OCI-LY7 (cell line): ENCODE measurements around the gene SPOCK1. TPM values are rescaled to one million over a fixed set of nuclear protein-coding genes. Genes with fewer than 3 reads are reported as not detected.

Source experiments
- BruUV-seq: library from RNA; stranded (reverse); fragments of 400-500 nt; replicated peaks from 2 replicates; lab custom pipeline; 2021; lab: Mats Ljungman, UMichigan
- CTCF ChIA-PET: fragments of 300-600 bp; sonication (Branson Sonifier 250); formaldehyde crosslinking; loops from one replicate; lab custom pipeline; 2022; ENCODE audit warnings: antibody characterized with exemption; ENCODE audit not compliant: unreplicated experiment; lab: Charles Lee
- POLR2A ChIA-PET: fragments of 300-600 bp; sonication (Branson Sonifier 250); formaldehyde crosslinking; loops from one replicate; lab custom pipeline; 2022; ENCODE audit warnings: antibody characterized with exemption; lab: Charles Lee
- DNase-seq: peaks from one replicate; pipeline ENCODE4 v3.0.0-alpha.2; 2015; ENCODE audit warnings: low spot score
- H2AFZ ChIP-seq: fragments of 200-600 bp; sonication (generic), shearing (Covaris generic); 2 replicates; pipeline ENCODE4 v1.6.1; 2014; ENCODE audit warnings: mild to moderate bottlenecking, antibody characterized with exemption, low read length, moderate library complexity
- H3K27ac ChIP-seq: fragments of 200-600 bp; sonication (generic); 2 replicates; pipeline ENCODE4 v1.5.1; 2014; ENCODE audit warnings: mixed run types, low read depth, mild to moderate bottlenecking, moderate library complexity, low read length, inconsistent platforms; ENCODE audit not compliant: poor library complexity, severe bottlenecking
- H3K36me3 ChIP-seq: fragments of 200-600 bp; sonication (generic); 2 replicates; pipeline ENCODE4 v1.6.1; 2014; ENCODE audit warnings: mild to moderate bottlenecking, antibody characterized with exemption, low read length, moderate library complexity, mixed read lengths; ENCODE audit not compliant: insufficient read depth
- H3K4me1 ChIP-seq: fragments of 200-600 bp; sonication (generic); 2 replicates; pipeline ENCODE4 v1.5.1; 2014; ENCODE audit warnings: mild to moderate bottlenecking, low read length; ENCODE audit not compliant: insufficient read depth, poor library complexity, severe bottlenecking
- H3K4me2 ChIP-seq: fragments of 200-600 bp; sonication (generic); 2 replicates; pipeline ENCODE4 v1.6.1; 2014; ENCODE audit warnings: mild to moderate bottlenecking, low read length
- H3K4me3 ChIP-seq: fragments of 200-600 bp; sonication (generic); 2 replicates; pipeline ENCODE4 v1.5.1; 2014; ENCODE audit warnings: mild to moderate bottlenecking, low read depth, low read length; ENCODE audit not compliant: poor library complexity, severe bottlenecking
- H3K79me2 ChIP-seq: fragments of 200-600 bp; sonication (generic); 2 replicates; pipeline ENCODE4 v1.6.1; 2016; ENCODE audit warnings: low read depth, mild to moderate bottlenecking, low read length, moderate library complexity, mixed read lengths; ENCODE audit not compliant: insufficient read depth
- H3K9me2 ChIP-seq: fragments of 200-600 bp; sonication (generic); 2 replicates; pipeline ENCODE4 v1.6.1; 2016; ENCODE audit warnings: mild to moderate bottlenecking, low read length, mixed read lengths; ENCODE audit not compliant: insufficient read depth
- H3K9me3 ChIP-seq: fragments of 200-600 bp; sonication (generic); 2 replicates; pipeline ENCODE4 v1.6.1; 2014; ENCODE audit warnings: mild to moderate bottlenecking, mixed run types, low read length, mixed read lengths
- H4K20me1 ChIP-seq: fragments of 200-600 bp; sonication (generic); 2 replicates; pipeline ENCODE4 v1.6.1; 2014; ENCODE audit warnings: mild to moderate bottlenecking, antibody characterized with exemption, low read length, moderate library complexity, mixed read lengths; ENCODE audit not compliant: insufficient read depth
- CTCF ChIP-seq: fragments of 200-600 bp; sonication (generic); conservative IDR thresholded peaks from 2 replicates; pipeline ENCODE4 v1.5.1; 2014; ENCODE audit warnings: mild to moderate bottlenecking, antibody characterized with exemption, low read length, moderate library complexity, mixed read lengths
- EZH2phosphoT487 ChIP-seq: fragments of 200-600 bp; sonication (generic); IDR thresholded peaks from 2 replicates; pipeline ENCODE4 v1.6.1; 2018; ENCODE audit warnings: low read depth, borderline replicate concordance, mild to moderate bottlenecking, mixed run types, antibody characterized with exemption, low read length, moderate library complexity, mixed read lengths
- intact Hi-C: fragments of 100-400 bp; cut with micrococcal nuclease; formaldehyde crosslinking; loops from one replicate; pipeline ENCODE4 v1.10.0; 2022; ENCODE audit not compliant: unreplicated experiment
- total RNA-seq, 2 experiments: library from RNA; depleted of rRNA in 1 of 2; stranded (reverse); fragments of >200 nt in 1 of 2; shearing (Covaris generic) in 1 of 2; gene quantifications; 2 replicates each; pipeline ENCODE4 v1.2.3, GENCODE V29; 2014 to 2022

The SPOCK1 gene
- total RNA-seq, 2 experiments from 2014 or later = 0.29 to 1.5 TPM

DNA sequence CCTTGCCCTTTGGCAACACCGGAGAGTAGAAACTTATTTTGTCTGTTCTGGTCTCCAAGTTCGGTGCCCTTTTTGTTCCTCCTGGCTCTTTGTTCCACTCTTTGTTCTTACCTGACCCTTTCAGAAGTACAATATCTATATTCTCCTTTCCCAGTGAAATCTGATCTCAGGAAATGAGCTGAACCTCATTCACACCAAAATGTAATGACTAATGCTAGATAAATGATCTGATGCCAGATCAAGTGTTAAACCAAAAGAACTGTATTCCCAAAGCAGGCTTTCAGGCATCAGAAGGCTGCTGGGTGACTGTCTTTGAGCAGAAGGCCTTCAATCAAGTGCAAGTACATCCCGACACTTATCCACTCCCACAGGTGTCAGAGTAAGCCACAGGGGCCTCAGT is 156.4 kb downstream of the SPOCK1 start:
- Histone ChIP-seq H3K9me2 (no peaks in the 10 kb centered on the region), H3K9me3 (no peaks in the 10 kb centered on the region), H2AFZ (no peak overlapping the region), H4K20me1 (no peaks in the 10 kb centered on the region), H3K4me3 (no peak overlapping the region), H3K27ac (no peak overlapping the region), H3K79me2 (no peaks in the 10 kb centered on the region), H3K4me2 (no peak overlapping the region), H3K36me3 (no peaks in the 10 kb centered on the region), H3K4me1 (no peaks in the 10 kb centered on the region)
- ChIA-PET POLR2A (no interaction called here), CTCF (no interaction called here)
- TF ChIP-seq CTCF (no peak), EZH2phosphoT487 (no peak)
- BruUV-seq = no TSS peak
- DNase-seq = no peak
- intact Hi-C loops = no loop called here

GRCh38 chr5:137341831-137342230 is 157.3 kb downstream of the SPOCK1 start:
- POLR2A ChIA-PET = interaction anchor here (0.6 kb wide), 1 partner anchor 40 kb away, joined by 4 read pairs; no protein-coding TSS in a partner anchor
- Histone ChIP-seq H3K36me3 (no peaks in the 10 kb centered on the region), H3K4me1 (no peaks in the 10 kb centered on the region), H3K27ac (no peak overlapping the region), H3K79me2 (no peaks in the 10 kb centered on the region), H3K9me3 (no peaks in the 10 kb centered on the region), H3K4me3 (no peak overlapping the region), H2AFZ (no peak overlapping the region), H3K9me2 (no peaks in the 10 kb centered on the region), H3K4me2 (no peak overlapping the region), H4K20me1 (no peaks in the 10 kb centered on the region)
- intact Hi-C loops = no loop called here
- no TSS peak for BruUV-seq
- TF ChIP-seq EZH2phosphoT487 = no peak
- no peak for TF ChIP-seq CTCF
- DNase-seq = no peak
- CTCF ChIA-PET = no interaction called here

GRCh38 chr5:137340881-137341280 is 158.2 kb downstream of the SPOCK1 start:
- Histone ChIP-seq H3K4me1 (no peaks in the 10 kb centered on the region), H3K9me3 (no peaks in the 10 kb centered on the region), H2AFZ (no peak overlapping the region), H3K36me3 (no peaks in the 10 kb centered on the region), H3K9me2 (no peaks in the 10 kb centered on the region), H3K27ac (no peak overlapping the region), H3K79me2 (no peaks in the 10 kb centered on the region), H3K4me3 (no peak overlapping the region), H3K4me2 (no peak overlapping the region), H4K20me1 (no peaks in the 10 kb centered on the region)
- POLR2A ChIA-PET = no interaction called here
- BruUV-seq = no TSS peak
- CTCF ChIA-PET = no interaction called here
- no peak for DNase-seq
- intact Hi-C loops = no loop called here
- TF ChIP-seq EZH2phosphoT487 (no peak), CTCF (no peak)
